HFF-Myc (cell line): ENCODE results near the gene ADPRM.

Experiments
- DNase-seq: peaks from one replicate; pipeline ENCODE4 v3.0.0-alpha.2; 2011; ENCODE audit warnings: low read depth; ENCODE audit errors: extremely low read depth
- H3K4me3 ChIP-seq: replicated peaks from 2 replicates; pipeline ENCODE4 v1.5.1; 2011; ENCODE audit warnings: low read depth, mild to moderate bottlenecking, control low read depth, low read length
- CTCF ChIP-seq: IDR thresholded peaks from 2 replicates; pipeline ENCODE4 v1.5.1; 2012; ENCODE audit warnings: mild to moderate bottlenecking, low read depth, low read length, control low read depth; ENCODE audit errors: missing control alignments

The ADPRM gene

GRCh38 chr17:10755592-10756127 lies 58.3 kb downstream of the ADPRM start:
- no peak overlapping the region for H3K4me3 ChIP-seq
- TF ChIP-seq CTCF = no peak
- no peak for DNase-seq

- no peak for TF ChIP-seq CTCF
- H3K4me3 ChIP-seq = no peak overlapping the region
- DNase-seq = no peak
These were observed 58.8 kb downstream of the ADPRM start for GRCh38 chr17:10756185-10756584.

GRCh38 chr17:10756619-10757018 lies 59.2 kb downstream of the ADPRM start:
- no peak for TF ChIP-seq CTCF
- no peak for DNase-seq
- H3K4me3 ChIP-seq = no peak overlapping the region

GRCh38 chr17:10757067-10757466 lies 59.7 kb downstream of the ADPRM start:
- H3K4me3 ChIP-seq = no peak overlapping the region
- DNase-seq = no peak
- no peak for TF ChIP-seq CTCF

GRCh38 chr17:10757647-10758046 lies 60.3 kb downstream of the ADPRM start:
- TF ChIP-seq CTCF = no peak
- H3K4me3 ChIP-seq = no peak overlapping the region
- DNase-seq = no peak

- H3K4me3 ChIP-seq = no peak overlapping the region
- no peak for TF ChIP-seq CTCF
- no peak for DNase-seq
These were observed 60.7 kb downstream of the ADPRM start for GRCh38 chr17:10758062-10758461.
